GM21423 (cell line): ENCODE measurements around the gene OXLD1.

ENCODE experiments used
- ATAC-seq: cut with Tn5 transposase; IDR thresholded peaks from one replicate; pipeline ENCODE4 v1.9.1; 2021; ENCODE audit warnings: mild to moderate bottlenecking, moderate library complexity; ENCODE audit not compliant: unreplicated experiment

Gene OXLD1

DNA sequence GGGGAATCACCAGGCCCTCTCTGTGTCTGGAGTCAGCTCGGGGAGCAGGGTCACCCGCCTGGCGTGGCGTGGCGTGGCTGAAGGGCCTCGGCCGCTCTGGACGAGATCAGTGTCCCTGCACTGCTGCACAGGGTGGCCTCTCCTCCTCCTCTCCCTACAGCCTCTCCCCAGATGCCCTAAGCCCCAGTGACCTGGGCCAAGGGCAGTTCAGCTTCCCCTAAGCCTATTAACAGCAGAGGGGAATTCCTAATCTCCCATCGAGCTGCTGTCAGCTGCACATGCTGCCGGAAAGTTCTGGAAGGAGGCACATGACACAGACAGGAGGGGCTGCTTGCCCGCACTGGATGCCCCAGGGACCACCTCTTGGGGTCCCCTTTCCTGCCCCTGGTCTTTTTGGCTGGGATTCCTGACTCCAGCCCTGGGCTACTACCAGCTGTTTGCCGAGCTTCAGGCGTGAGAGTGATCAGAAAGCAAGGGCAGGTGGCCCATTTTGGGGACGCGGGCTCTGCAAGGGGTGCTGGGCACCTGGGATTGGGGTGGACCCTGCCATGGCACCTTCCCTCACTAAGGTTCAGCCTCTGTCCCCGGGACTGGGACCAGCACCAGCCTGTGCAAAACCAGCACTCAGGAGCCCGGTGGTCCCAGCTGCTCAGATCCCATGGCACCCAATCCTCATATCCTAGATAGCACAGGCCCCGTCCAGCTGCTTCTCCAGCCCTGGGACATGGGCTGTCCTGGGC lies 10.9 kb downstream of the OXLD1 start:
- ATAC-seq = no peak

DNA sequence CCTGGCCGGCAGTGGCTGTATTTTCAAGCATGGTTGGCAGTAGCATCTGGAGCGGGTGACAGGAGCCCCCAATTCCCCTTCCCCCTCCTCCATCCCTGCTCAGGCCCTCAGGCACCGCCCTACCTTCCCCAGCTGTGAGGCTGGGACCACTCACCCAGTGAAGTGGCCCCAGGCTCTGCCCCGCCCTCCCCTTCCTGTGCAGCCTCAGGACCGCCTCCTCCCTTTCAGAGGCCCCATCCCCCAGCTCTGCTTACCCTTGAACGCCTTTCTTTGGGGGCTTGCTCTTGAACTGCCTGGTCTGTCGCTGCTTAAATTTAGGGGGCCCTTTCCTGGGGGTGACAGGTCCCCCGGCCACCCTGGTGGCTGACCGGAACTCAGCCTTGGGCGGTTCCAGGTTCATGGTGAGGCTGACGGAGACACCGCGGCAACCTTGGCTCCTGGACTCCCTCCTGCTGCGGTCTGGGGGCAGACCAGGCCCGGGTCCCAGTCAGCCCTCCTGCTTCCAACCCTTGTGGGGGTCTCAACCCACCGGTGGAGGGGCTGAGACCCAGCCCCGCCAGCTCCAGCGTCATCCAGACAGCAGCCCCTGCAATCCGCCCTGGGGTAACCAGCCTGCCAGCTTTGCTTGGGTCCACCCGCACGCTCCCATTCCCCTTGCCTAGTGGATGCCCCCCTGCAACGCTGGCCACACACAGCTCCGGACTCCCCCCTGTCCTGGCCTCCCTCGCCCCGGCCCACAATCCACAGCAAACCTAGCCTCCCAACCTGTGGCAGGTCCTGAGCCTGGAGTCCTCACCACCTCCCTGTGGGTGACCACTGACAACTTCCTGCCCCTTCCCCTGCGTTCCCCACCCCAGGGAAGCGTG lies 13.3 kb downstream of the OXLD1 start:
- ATAC-seq = no peak

DNA sequence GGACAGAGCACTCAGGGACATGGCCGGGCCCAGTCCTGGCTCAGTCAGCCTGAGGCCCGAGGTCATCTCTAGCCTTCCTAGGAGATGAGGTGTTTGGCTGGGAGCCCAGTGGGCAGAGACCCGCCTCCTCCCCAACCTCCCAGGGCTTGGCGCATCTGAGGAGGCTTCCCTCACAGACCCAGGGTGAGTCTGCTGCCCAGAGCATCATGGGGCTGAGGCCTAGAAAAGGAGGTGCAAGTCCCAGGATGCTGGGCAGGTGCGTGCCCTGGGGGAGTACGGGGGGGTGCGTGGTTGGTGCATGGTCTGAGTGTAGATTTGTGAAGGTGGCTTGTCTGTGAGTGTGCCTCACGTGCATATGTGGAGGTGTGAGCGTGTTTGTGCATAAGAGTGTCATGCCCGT lies 14.7 kb downstream of the OXLD1 start:
- no peak for ATAC-seq

DNA sequence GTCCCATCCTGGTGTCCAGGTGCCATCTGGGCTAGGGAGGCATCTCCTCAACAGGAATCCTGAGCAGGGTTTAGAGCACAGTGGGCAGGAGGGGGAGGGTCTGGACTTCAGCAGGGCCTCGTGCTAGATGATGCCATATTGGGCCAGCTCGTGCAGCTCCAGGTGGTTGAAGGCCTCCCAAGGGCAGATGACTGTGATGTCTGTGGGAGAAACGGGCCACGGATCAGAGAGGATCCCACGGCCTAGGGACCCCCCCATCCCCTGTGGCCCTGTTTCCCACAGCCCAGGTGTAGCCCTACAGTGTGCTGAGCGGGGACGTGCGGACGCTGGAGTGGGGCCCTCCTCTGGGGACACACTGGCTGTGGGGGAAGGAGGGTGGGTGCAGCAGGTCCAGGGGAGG lies 15.5 kb downstream of the OXLD1 start:
- no peak for ATAC-seq

DNA sequence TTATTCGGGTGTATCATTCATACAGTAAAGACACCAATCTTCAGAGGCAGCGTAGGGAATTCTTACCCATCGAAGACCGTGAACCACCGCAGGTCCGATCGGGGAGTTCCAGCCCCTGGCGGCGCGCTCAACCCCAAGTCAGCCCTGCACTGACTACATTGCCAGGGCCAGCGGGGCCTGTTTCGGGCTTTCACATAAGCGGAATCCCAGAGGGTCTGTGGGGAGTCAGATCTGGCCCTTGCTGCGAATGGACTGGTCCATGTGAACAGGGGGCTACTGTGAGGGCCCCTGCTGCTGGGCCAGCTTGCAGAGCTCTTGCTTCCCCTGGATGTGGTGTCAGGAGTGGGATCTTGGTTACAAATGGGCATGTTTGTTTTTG lies 17.7 kb downstream of the OXLD1 start:
- ATAC-seq = no peak

DNA sequence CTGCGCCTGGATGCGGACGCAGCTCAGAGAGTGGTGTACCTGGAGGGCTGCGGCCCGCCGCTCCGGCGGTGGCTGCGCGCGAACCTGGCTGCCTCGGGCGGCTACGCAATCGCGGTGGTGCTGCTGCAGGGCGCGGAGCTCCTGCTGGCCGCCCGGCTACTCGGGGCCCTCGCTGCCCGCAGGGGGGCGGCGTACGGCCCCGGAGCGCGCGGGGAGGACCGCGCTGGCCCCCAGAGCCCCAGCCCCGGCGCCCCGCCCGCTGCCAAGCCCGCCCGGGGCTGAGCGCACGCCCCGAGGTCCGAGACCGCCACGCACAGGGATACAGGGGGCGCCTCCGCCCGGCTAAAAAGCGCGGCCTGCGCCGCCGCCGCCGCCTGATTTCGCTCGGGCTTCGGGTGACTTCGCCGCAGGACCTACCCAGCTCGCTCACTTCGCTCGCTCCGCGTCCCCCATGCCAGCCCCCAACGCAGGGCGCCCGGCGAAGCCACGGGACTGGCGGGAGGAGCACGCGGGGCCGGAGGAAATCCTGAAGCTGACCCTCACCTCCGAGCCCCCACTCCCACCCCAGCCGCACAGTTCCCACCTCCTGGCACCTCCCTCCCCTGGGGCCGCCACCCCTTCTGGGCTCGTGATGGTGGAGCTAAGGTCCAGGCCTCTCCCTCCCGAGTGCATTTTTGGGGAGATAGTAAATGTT lies 18.2 kb downstream of the OXLD1 start:
- no peak for ATAC-seq

DNA sequence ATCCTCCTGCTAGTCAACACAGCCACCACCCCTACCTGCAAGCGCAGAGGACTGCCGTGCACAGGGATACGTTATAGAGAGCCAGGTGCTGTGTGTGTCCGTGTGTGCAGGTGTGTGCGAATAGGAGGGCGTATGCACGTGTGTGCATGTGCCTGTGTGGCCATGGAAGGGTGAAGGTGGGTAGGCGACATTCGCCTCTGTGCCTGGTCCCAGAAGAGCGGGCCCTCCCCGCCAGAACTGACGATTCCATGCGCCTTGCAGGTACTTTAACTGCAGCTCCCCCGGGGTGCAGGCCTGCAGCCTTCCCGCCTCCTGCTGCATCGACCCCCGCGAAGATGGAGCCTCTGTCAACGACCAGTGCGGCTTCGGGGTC lies 18.8 kb downstream of the OXLD1 start:
- ATAC-seq = no peak

DNA sequence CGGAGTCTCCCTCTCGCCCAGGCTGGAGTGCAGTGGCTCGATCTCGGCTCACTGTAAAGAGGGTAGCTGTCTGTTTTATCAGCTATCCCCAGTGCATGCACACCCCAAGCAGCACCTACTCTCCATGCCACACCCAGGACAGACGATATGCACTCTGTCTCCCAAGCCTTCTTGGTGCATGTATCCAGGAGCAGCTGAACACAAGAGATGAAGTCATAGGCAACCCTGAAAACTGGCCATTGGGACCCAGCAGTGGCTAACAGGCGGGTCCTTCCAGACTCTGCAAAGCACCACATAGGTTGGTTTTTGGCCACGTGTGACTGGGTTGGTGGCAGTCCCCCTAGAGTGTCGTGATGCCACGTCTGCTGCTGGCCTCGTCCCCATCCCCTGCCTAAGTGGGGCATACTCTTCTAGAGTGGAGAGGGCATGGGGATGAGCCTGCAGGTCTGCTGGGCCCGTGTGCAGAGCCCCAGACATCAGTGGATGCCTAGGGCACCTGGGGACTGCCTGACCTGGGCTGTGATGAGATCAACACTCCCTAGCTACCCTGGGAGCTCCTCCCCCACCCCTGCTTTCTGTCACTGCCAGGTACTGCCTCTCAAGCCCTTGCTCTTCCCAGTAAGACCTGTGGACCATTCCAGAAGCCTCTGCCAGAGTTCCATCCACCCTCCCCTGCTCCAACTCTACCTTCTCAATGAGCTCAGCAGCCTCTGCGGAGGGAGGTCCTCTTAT lies 19.4 kb downstream of the OXLD1 start:
- ATAC-seq = no peak

DNA sequence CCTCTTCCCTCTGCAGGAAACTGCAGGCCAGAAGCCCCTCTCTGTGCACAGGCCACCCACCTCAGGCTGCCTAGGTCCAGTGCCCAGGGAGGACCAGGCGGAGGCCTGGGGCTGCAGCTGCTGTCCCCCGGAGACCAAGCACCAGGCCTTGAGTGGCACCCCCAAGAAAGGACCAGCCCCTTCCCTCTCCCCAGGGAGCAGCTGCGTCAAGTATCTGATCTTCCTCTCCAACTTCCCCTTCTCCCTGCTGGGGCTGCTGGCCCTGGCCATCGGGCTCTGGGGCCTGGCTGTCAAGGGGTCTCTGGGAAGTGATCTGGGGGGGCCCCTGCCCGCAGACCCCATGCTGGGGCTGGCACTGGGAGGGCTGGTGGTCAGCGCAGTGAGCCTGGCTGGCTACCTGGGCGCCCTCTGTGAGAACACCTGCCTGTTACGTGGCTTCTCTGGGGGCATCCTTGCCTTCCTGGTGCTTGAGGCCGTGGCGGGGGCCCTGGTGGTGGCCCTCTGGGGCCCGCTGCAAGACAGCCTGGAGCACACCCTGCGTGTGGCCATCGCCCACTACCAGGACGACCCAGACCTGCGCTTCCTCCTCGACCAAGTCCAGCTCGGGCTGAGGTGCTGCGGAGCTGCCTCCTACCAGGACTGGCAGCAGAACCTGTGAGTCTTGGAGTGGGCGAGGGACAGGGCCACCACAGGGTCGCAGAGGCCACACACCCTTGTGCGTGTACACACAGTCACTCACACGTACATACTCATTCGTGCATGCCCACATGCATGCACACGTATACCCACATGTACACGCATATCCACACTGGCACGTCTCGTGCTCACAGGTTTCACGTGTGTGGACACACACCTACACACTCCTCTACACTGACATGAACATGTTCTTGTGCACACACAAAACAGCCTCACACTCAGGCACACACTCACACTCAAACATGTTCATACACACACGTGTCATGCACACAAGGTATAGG lies 21.1 kb downstream of the OXLD1 start:
- no peak for ATAC-seq

DNA sequence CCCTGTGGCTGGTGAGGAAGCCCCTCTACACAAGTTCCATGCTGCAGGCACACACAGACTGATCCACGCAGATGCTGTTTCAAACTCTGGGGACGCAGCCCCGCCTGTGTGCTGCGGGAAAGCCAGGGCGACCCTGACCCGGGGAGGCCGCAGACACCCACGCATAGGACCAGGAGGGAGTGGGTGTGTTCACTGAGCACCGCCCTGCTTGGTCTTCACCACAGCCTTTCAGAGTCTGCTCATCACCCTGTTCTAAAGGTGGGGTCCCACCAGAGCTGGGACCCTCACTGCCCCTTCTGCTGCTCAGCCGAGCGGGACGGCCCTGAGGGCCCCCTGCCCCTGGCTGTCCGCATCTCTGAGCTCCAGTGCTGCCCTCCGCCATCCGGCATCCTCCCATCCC lies 21.9 kb downstream of the OXLD1 start:
- no peak for ATAC-seq

DNA sequence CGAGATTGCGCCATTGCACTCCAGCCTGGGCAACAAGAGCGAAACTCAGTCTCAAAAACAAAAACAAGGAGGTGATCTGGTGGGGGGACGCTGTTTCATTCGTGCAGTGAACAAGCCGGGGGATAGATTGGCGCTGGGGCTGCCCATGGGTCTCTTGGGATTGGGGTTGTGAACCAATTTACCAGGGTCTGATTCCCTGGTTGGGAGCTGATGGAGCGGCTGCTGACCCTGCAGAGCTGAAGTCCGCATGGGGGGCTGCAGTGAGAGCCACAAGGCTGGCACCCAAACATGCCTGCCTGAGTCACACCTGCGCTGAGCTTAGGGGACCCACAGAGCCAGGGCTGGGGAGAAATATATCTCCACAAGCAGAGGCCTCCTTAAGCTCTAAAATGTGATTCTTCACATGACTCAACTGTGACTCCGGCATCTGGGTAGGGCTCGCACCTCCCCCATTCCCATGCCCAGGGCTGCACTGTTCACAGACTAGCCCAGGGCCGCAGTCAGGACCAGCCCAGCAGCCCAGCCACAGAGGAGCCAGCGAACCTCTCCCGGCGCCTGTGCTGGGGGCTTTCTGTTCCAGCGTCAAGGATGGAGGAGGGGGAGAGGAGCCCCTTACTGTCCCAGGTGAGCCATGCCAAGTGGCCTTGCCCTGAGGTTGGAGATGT lies 24.4 kb downstream of the OXLD1 start:
- ATAC-seq = no peak

DNA sequence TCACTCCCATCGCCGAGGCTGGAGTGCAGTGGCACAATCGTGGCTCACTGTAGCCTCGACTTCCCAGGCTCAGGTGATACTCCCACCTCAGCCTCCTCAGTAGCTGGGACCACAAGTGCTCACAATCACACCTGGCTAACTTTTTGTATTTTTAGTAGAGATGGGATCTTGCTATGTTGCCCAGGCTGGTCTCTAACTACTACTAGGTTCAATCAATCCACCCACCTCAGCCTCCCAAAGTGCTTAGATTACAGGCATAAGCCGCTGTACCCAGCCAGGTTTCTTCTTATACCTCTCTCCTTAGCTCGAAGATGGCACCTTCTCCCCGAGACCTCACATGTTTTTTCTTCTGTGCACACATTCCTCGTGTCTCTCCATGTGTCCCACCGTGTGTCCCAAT lies 26.4 kb downstream of the OXLD1 start:
- no peak for ATAC-seq

DNA sequence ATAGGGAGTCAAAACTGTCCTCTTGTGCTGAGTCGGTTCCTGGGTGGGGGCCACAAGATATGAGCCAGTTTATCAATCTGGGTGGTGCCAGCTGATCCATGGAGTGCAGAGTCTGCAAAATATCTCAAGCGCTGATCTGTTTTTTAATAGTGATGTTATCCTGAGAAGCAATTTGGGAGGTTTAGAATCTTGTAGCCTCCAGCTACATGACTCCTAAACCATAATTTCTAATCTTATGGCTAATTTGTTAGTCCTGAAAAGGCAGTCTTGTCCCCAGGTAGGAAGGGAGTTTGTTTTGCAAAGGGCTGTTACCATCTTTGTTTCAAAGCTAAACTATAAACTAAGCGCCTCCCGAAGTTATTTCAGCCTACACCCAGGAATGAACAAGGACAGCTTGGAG lies 27.7 kb downstream of the OXLD1 start:
- no peak for ATAC-seq

DNA sequence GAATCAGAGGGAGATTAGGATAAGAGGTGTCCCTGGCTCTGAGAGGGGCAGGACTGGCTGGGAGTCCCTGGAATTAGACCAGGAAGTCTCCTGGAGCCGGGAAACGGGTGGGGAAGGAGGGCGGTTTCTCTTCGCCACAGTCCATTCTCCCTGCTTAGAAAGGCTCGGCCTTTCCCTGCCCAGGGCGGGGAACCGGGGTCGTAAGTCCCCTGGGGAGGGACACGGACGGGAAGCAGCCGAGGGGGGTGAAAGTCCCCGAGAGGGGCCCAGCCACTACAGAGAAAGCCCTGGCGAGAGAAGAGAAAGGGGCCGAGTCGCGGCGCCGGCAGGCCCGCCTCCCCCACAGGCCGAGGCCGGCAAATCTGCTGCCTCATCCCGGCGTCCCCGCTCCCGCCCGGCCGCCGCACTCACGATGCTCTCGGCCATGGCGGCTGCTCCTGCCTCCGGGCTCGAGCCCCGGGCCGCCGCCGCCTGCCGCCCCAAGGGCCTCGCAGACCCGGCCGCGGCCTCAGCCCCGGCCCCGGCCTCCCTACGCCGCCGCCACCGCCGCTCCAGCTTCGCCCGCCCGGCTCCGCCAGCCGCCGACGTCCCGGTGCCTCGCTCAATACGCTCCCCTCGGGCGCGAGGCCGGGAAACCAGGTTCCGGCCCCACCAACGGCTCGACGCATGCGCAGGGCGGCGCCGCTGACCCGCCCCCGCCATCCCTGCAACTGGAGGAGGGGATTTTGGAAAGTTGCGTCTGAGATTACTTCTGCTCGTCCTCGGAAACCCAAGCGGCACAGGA lies 29.7 kb downstream of the OXLD1 start, which contains the start of the genes NPLOC4 and TSPAN10:
TSS of gene NPLOC4 (minus strand) at position 608 of the 784 bp plus-strand sequence. CDS start at position 426, 182 bp downstream.
TSS of gene TSPAN10 (plus strand) at position 692 of the 784 bp plus-strand sequence. CDS start 5,217 bp downstream, outside the sequence.
- ATAC-seq = peak; percentile 70

DNA sequence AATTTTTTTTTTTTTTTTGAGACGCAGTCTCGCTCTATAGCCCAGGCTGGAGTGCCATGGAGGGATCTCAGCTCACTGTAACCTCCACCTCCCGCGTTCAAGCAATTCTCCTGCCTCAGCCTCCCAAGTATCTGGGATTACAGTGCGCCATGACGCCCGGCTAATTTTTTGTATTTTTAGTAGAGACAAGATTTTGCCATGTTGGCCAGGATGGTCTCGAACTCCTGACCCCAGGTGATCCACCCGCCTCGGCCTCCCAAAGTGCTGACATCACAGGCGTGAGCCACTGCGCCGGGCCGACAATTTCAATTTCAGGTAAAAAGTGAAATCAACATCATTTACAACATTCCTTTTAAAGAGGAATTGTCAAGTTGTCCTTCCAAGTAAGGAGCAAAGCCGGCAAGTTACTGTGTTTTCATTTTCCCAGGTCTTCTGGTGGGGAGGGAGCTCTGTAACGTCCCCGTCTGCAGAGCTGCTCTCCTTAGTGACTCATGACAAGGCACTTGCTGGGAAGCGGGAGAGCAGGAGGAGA lies 30.4 kb downstream of the OXLD1 start:
- peak; percentile 11 for ATAC-seq

DNA sequence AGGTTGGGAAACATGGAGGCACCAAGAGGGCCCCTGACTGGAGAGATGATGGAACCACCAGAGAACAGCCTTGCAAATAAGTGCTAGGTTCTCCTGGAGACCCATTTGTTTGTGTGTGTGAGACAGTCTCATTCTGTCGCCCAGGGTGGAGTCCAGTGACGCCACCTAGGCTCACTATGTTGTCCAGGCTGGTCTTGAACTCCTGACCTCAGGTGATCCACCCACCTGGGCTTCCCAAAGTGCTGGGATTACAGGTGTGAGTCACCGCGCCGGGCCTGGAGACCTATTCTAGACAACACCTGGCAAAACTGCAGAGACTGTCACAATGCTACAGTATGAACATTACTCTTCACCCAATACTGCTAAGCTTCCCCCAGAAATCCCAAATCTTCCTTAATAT lies 31.0 kb downstream of the OXLD1 start:
- ATAC-seq = no peak

DNA sequence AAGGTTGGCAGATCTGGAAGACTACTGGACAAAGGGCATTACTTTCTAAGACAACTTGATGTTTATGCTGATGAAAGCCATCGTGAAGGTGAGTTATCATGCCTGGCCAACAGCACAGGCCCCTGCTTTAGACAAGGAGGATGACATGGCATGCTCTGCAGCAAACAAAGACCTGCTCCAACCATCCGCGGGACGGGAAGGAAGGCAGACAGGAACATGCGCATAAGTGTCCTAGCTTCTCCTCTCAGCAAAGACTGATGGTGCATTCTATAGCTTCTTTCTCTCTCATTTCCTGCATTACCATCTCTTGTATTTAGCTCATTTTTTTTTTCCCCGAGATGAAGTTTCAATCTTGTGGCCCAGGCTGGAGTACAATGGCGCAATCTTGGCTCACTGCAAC lies 34.9 kb downstream of the OXLD1 start:
- no peak for ATAC-seq

DNA sequence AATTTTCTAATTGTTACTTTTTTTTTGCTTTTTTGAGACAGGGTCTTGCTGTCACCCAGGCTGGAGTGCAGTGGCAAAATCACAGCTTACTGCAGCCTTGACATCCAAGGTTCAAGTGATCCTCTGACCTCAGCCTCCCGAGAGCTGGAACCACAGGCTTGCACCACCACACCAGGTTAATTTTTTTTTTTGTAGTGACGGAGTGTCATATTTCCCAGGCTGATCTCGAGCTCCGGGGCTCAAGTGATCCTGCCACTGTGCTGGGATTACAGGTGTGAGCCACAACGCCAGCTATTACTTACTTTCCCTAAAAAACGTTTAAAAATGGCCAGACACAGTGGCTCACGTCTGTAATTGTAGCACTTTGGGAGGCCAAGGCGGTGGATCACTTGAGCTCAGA lies 36.1 kb downstream of the OXLD1 start:
- no peak for ATAC-seq
